ENCODE results near the gene PPP1CA. TPM values are rescaled to one million over a fixed set of nuclear protein-coding genes. Genes with fewer than 3 reads are reported as not detected.
A peak's percentile ranks its signal among the peaks of the same experiment; 100 is the strongest.

The PPP1CA gene
- total RNA-seq, 1 donor from 2014 or later, result 159 TPM

GRCh38 chr11:67364169-67364568 is 37.5 kb downstream of the PPP1CA start:
- no peaks in the 10 kb centered on the region for H3K27me3 ChIP-seq (ENCODE audit: insufficient read depth, low read length)
- Mint-ChIP-seq H3K4me1 (ENCODE audit: low read depth, unreplicated experiment) (peaks cover 25% of the 10 kb centered on the region), H3K27ac (ENCODE audit: unreplicated experiment) (no peak overlapping the region), H3K9me3 (ENCODE audit: unreplicated experiment) (no peaks in the 10 kb centered on the region), H3K27me3 (ENCODE audit: low read depth, unreplicated experiment) (no peaks in the 10 kb centered on the region), H3K4me3 (ENCODE audit: unreplicated experiment) (peak overlapping the region; percentile 76), H3K36me3 (ENCODE audit: low read depth, unreplicated experiment) (peaks cover 30% of the 10 kb centered on the region)
- peaks cover 49% of the 10 kb centered on the region for H3K79me2 ChIP-seq (ENCODE audit: insufficient read depth, low read length)
- peaks cover 30% of the 10 kb centered on the region for H3K4me1 ChIP-seq (ENCODE audit: insufficient read depth, low read length)
- peaks cover 14% of the 10 kb centered on the region for H3K36me3 ChIP-seq (ENCODE audit: insufficient read depth, low read length)
- TF ChIP-seq EZH2 (IDR thresholded peaks at IDR 0.05; ENCODE audit: insufficient read depth, low read length) (no peak), CTCF (IDR thresholded peaks at IDR 0.05; ENCODE audit: insufficient read depth, low read depth, low read length) (no peak)
- H3K9me3 ChIP-seq (ENCODE audit: insufficient read depth, low read depth, low read length), result no peaks in the 10 kb centered on the region
- H3K4me3 ChIP-seq (ENCODE audit: insufficient read depth, low read depth, low read length), result no peak overlapping the region
- DNase-seq (ENCODE audit: low read depth) (no peak), FAIRE-seq (no peak)
- no peak overlapping the region for H3K4me2 ChIP-seq (ENCODE audit: low read length)
- H2AFZ ChIP-seq (ENCODE audit: low read depth, low read length), result no peak overlapping the region
- H4K20me1 ChIP-seq (ENCODE audit: insufficient read depth, low read length), result peaks cover 72% of the 10 kb centered on the region
- no peak overlapping the region for H3K9ac ChIP-seq (ENCODE audit: low read length)
- no peak overlapping the region for H3K27ac ChIP-seq (ENCODE audit: low read depth, low read length)

- no peaks in the 10 kb centered on the region for H3K9me3 ChIP-seq (ENCODE audit: insufficient read depth, low read depth, low read length)
- FAIRE-seq, result no peak
- peak overlapping the region; percentile 98 for H3K27ac Mint-ChIP-seq (ENCODE audit: unreplicated experiment)
- H3K9ac ChIP-seq (ENCODE audit: low read length), result peak overlapping the region; percentile 65
- peaks cover 42% of the 10 kb centered on the region for H3K4me1 Mint-ChIP-seq (ENCODE audit: low read depth, unreplicated experiment)
- H3K79me2 ChIP-seq (ENCODE audit: insufficient read depth, low read length), result peaks cover 8% of the 10 kb centered on the region
- peaks cover 48% of the 10 kb centered on the region for H3K4me1 ChIP-seq (ENCODE audit: insufficient read depth, low read length)
- H3K9me3 Mint-ChIP-seq (ENCODE audit: unreplicated experiment), result no peaks in the 10 kb centered on the region
- peaks cover 15% of the 10 kb centered on the region for H3K36me3 Mint-ChIP-seq (ENCODE audit: low read depth, unreplicated experiment)
- DNase-seq (ENCODE audit: low read depth), result peak; percentile 77
- H4K20me1 ChIP-seq (ENCODE audit: insufficient read depth, low read length), result peaks cover 18% of the 10 kb centered on the region
- H3K27me3 Mint-ChIP-seq (ENCODE audit: low read depth, unreplicated experiment), result no peaks in the 10 kb centered on the region
- H3K36me3 ChIP-seq (ENCODE audit: insufficient read depth, low read length), result no peaks in the 10 kb centered on the region
- peak overlapping the region; percentile 3 for H3K4me3 ChIP-seq (ENCODE audit: insufficient read depth, low read depth, low read length)
- H3K27me3 ChIP-seq (ENCODE audit: insufficient read depth, low read length), result no peaks in the 10 kb centered on the region
- no peak overlapping the region for H3K4me3 Mint-ChIP-seq (ENCODE audit: unreplicated experiment)
- peak overlapping the region; percentile 67 for H3K4me2 ChIP-seq (ENCODE audit: low read length)
- TF ChIP-seq CTCF (IDR thresholded peaks at IDR 0.05; ENCODE audit: insufficient read depth, low read depth, low read length), result no peak
- TF ChIP-seq EZH2 (IDR thresholded peaks at IDR 0.05; ENCODE audit: insufficient read depth, low read length), result no peak
- no peak overlapping the region for H2AFZ ChIP-seq (ENCODE audit: low read depth, low read length)
- peak overlapping the region; percentile 58 for H3K27ac ChIP-seq (ENCODE audit: low read depth, low read length)
Measured at GRCh38 chr11:67357831-67358670, 43.6 kb downstream of the PPP1CA start.
